Heart left ventricle (tissue), 16 donors: Measurements from ENCODE around the gene NIPBL. TPM values are rescaled to one million over a fixed set of nuclear protein-coding genes. Genes with fewer than 3 reads are reported as not detected.

Source experiments
- ATAC-seq, 4 donors: fragments of 200-7000 bp; cut with Tn5 transposase; one replicate each; pipeline ENCODE4 v1.9.1; 2020 to 2022; ENCODE audit warnings: moderate library complexity in 4 of 4, mild to moderate bottlenecking in 3 of 4, moderate number of reproducible peaks in 1 of 4
- DNase-seq, 5 donors: peaks; one replicate each; pipeline ENCODE4 v3.0.0-alpha.2; 2020
- H3K27ac ChIP-seq, 12 donors: fragments of 200-600 bp; sonication (generic) in 4 of 12; one replicate each; pipeline versions ENCODE4 v1.5.0 to v1.8.0; 2016 to 2022; ENCODE audit warnings: mild to moderate bottlenecking in 2 of 12
- H3K27me3 ChIP-seq, 9 donors: fragments of 200-600 bp; sonication (generic) in 2 of 9; one replicate each; pipeline versions ENCODE4 v1.5.1 to v1.8.0; 2016 to 2022; ENCODE audit warnings: mild to moderate bottlenecking in 3 of 9
- H3K36me3 ChIP-seq, 9 donors: fragments of 200-600 bp; sonication (generic) in 2 of 9; one replicate each; pipeline versions ENCODE4 v1.5.0 to v1.8.0; 2018 to 2022; ENCODE audit warnings: mild to moderate bottlenecking in 2 of 9
- H3K4me1 ChIP-seq, 12 donors: fragments of 200-600 bp; sonication (generic) in 4 of 12; one replicate each; pipeline versions ENCODE4 v1.5.0 to v1.8.0; 2016 to 2022; ENCODE audit warnings: mild to moderate bottlenecking in 3 of 12
- H3K4me3 ChIP-seq, 12 donors: fragments of 200-600 bp; sonication (generic) in 4 of 12; one replicate each; pipeline versions ENCODE4 v1.5.0 to v1.8.0; 2017 to 2022; ENCODE audit warnings: mild to moderate bottlenecking in 9 of 12, moderate library complexity in 4 of 12
- H3K9me3 ChIP-seq, 12 donors: fragments of 200-600 bp; sonication (generic) in 4 of 12; one replicate each; pipeline versions ENCODE4 v1.5.0 to v1.8.0; 2016 to 2022; ENCODE audit warnings: mild to moderate bottlenecking in 1 of 12
- CTCF ChIP-seq, 12 donors: fragments of 200-600 bp; sonication (generic) in 4 of 12; IDR thresholded peaks; one replicate each; pipeline versions ENCODE4 v1.5.0 to v1.8.0; 2018 to 2022; ENCODE audit warnings: antibody characterized with exemption in 12 of 12, mild to moderate bottlenecking in 5 of 12
- POLR2A ChIP-seq, 2 donors: fragments of 450-650 bp; IDR thresholded peaks; one replicate each; pipeline ENCODE4 v1.6.1; 2017; ENCODE audit warnings: antibody characterized with exemption in 2 of 2, mild to moderate bottlenecking in 2 of 2, moderate library complexity in 2 of 2
- WGBS, 4 donors: extraction: QIAGEN DNeasy Blood & Tissue Kit in 2 of 4; methylation state at CpG; one replicate each; pipeline versions ENCODE4 v1.1.5 to v1.1.7; 2013 to 2018; 5-methylcytosine and 5-hydroxymethylcytosine counted together
- intact Hi-C, 10 donors: fragments of 100-400 bp; cut with DNase I; formaldehyde crosslinking; loops; one replicate each; pipeline versions ENCODE4 v1.11.1 to v1.14.2; 2022
- polyA plus RNA-seq, 2 donors: library from polyadenylated mRNA; stranded (reverse); fragments of 200-250 nt; gene quantifications; one replicate each; pipeline ENCODE4 v1.2.3, GENCODE V29; 2013
- total RNA-seq, 9 donors: library from RNA; depleted of rRNA in 2 of 9; stranded (reverse); fragments of >200 nt in 2 of 9; fragmentation: NEBNext Ultra II Directional in 3 of 9; extraction: Animal tissue kit (Norgen Biotek cat#: 25700) in 3 of 9; gene quantifications; one replicate each; pipeline versions ENCODE4 v1.1.0 to v1.2.4, GENCODE V29; 2016 to 2023
- donor health status: ischemic (EF 13 %, LVEDD 7.1; RV severe dilation, severe dysfunction).
- donor health status: healthy with polysubstance abuse.
- donor health status: DM: no; HTN: yes; CAD: no.
- donor health status: DM: no; HTN: no; CAD: no.
- donor health status: ischemic (EF 25% LVEDD 6.9; RV normal size, moderate dysfunction).
- donor health status: ischemic (EF 25% LVEDD 5.7; RV mildly dilated, moderate dysfunction).
- donor health status: healthy.
- donor health status: DM: yes; HTN: yes; CAD: no.
- donor health status: ischemic (EF 35%, LVEDD 5.7; RV mildly dilated, moderate dysfunction).
- donor health status: nonischemic (EF 11% LVEDD 7.7; RV severe dilation, severe dysfunction).
- donor health status: DM: yes; HTN: yes; CAD: no.
- donor health status: PGD.
- donor health status: ischemic (EF 29% LVEDD 5.4; RV normal size, mild dysfunction).
- donor health status: nonischemic (EF 23%, LVEDD 6.1; RV moderate dilation, normal function).

Gene NIPBL
- total and polyA plus RNA-seq, 11 donors, result 13.2 to 57.3 (median 38.2) TPM

GRCh38 chr5:37111426-37112382, 235.1 kb downstream of the NIPBL start:
- ATAC-seq (no peak), DNase-seq (no peak)
- H3K9me3 ChIP-seq, result peaks cover 0 to 3% (median 0%) of the 10 kb centered on the region in 12 donors
- 85 to 95% (median 92%) methylated on average over 4 of the region's 4 CpGs for WGBS, 4 donors
- intact Hi-C loops, result no loop called here
- peaks cover 4 to 85% (median 55%) of the 10 kb centered on the region in 9 donors for H3K36me3 ChIP-seq
- peaks cover 0 to 14% (median 0%) of the 10 kb centered on the region in 12 donors for H3K4me1 ChIP-seq
- H3K4me3 ChIP-seq, result peak overlapping the region in 1 of 12 donors; percentile 4
- no peak overlapping the region for H3K27ac ChIP-seq
- H3K27me3 ChIP-seq, result no peaks in the 10 kb centered on the region
- TF ChIP-seq POLR2A (IDR thresholded peaks at IDR 0.05) (no peak), CTCF (IDR thresholded peaks at IDR 0.05) (no peak)

- Histone ChIP-seq H3K27me3 (no peaks in the 10 kb centered on the region), H3K4me3 (no peak overlapping the region), H3K4me1 (peaks cover 0 to 14% (median 0%) of the 10 kb centered on the region in 12 donors), H3K9me3 (peaks cover 0 to 3% (median 0%) of the 10 kb centered on the region in 12 donors), H3K27ac (no peak overlapping the region), H3K36me3 (peaks cover 4 to 84% (median 50%) of the 10 kb centered on the region in 9 donors)
- TF ChIP-seq POLR2A (IDR thresholded peaks at IDR 0.05) (no peak), CTCF (IDR thresholded peaks at IDR 0.05) (no peak)
- DNase-seq (no peak), ATAC-seq (no peak)
- intact Hi-C loops, result no loop called here
- WGBS, 4 donors, result 89 to 93% (median 90%) methylated on average over 3 of the region's 3 CpGs
Observed at GRCh38 chr5:37112383-37112991, 235.9 kb downstream of the NIPBL start.
